Effector CD4-positive, alpha-beta T cell (primary cell): Measurements from ENCODE around the gene CSH1.
"Not testable (repeated sequence)": the region's sequence is repeated elsewhere in the genome, so short reads cannot be mapped to it uniquely, and the experiment has no call there.

Experiments used
- DNase-seq: peaks from one replicate; pipeline ENCODE4 v3.0.0-alpha.2; 2020

The CSH1 gene

DNA sequence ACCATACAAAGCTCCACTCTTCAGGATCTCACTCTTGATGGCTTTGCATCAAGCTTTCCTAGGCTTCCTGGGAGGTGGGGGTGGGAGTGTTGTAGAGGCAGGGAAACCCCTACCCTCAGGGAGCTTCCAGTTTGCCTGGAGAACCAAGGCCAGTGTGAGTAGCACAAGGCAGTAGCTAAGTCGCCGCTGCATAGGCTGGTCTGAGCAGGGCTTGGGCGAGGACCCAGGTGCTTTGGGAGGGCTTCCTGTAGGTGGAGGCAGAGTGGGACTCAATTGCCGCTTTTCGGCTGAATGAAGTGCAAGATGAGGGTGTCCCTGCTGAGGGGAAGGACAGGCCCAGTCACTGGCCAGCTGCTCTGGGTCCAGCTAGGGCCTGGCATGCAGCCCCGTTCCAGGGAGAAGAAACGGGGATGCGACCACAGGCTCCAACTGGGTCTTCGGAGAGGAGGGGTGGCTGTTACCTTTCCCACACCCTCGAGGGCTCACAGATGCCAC, 31.8 kb upstream of the CSH1 start:
- DNase-seq = no peak

GRCh38 chr17:63927464-63928171, 31.2 kb upstream of the CSH1 start:
- no peak for DNase-seq

GRCh38 chr17:63926164-63926563, 29.8 kb upstream of the CSH1 start:
- no peak for DNase-seq

- no peak for DNase-seq
Measured at GRCh38 chr17:63925615-63926014, 29.2 kb upstream of the CSH1 start.

DNA sequence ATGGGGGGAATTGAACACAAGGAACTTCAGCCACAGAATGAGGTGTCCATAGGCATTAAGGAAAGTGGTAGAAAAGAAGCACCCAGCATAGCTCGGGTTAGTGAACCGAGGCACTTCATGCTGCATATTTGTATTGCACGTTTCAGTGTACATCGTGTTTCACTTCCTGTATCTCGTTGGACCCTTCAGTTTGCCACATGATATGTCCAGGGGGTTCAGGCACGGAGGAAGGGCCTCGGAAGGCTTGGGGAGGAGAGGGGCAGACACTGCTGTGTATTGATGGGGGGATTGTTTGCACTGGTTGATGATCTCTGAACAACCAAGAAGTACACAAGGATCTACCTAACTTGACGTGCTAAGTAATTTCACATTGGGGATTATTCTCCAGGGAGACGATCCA, 26.0 kb upstream of the CSH1 start:
- DNase-seq = not testable (repeated sequence)

- DNase-seq = not testable (repeated sequence)
Measured at GRCh38 chr17:63920779-63921178, 24.4 kb upstream of the CSH1 start.

DNA sequence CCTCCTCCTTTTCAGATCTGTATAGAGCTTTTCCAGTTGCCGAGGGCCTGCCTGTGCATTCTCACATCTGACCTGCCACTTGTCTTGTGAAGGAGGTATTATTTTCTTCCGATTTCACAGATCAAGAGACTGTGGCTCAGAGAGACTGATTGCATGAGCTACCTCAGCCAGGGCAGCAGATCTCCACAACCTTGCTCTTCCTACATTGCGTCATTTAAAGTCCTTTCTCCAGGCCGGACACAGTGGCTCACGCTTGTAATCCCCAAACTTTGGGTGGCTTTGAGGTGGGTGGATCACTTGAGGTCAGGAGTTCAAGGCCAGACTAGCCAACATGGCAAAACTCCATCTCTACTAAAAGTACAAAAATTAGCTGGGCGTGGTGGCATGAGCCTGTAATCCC, 23.7 kb upstream of the CSH1 start:
- not testable (repeated sequence) for DNase-seq

GRCh38 chr17:63919311-63919723, 22.9 kb upstream of the CSH1 start:
- DNase-seq = peak; percentile 67

GRCh38 chr17:63918789-63919305, 22.5 kb upstream of the CSH1 start, which contains the start of gene GH1:
Gene GH1 (minus strand): TSS chr17:63918839. CDS start chr17:63918776, 63 bp downstream.
- DNase-seq = not testable (repeated sequence)

GRCh38 chr17:63918305-63918704, 21.9 kb upstream of the CSH1 start:
- DNase-seq = no peak

GRCh38 chr17:63917646-63918045, 21.3 kb upstream of the CSH1 start:
- no peak for DNase-seq

DNA sequence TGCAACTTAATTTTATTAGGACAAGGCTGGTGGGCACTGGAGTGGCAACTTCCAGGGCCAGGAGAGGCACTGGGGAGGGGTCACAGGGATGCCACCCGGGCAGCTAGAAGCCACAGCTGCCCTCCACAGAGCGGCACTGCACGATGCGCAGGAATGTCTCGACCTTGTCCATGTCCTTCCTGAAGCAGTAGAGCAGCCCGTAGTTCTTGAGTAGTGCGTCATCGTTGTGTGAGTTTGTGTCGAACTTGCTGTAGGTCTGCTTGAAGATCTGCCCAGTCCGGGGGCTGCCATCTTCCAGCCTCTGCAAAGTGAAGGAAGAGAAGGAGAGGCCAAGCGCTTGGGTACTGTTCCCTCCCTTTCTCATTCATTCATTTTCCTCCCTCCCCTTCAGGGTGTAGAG, 20.8 kb upstream of the CSH1 start:
- DNase-seq = not testable (repeated sequence)

GRCh38 chr17:63916566-63917185, 20.3 kb upstream of the CSH1 start:
- no peak for DNase-seq

GRCh38 chr17:63915753-63916152, 19.4 kb upstream of the CSH1 start:
- DNase-seq = not testable (repeated sequence)

GRCh38 chr17:63914471-63914870, 18.1 kb upstream of the CSH1 start:
- DNase-seq = no peak

DNA sequence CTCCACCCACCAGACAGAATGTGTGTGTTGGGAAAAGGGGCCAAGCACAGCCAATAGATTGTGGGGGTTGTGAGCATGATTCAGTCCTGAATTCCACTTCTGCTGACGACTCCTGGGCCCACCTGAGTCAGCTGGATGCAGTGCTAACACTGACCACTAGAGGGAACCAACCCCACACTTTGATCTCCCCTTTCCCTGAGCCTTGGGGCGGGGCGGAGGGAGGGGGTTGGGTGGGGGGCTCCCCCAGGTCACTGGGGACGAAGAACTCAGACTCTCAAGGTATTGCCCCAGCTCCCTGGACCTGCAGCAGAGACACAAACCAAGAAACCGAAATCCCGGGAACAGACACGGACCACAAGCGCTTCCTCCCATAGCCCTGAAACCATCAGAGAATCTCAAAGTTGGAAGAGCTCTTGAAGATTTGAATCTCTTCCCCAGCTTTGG, 15.3 kb upstream of the CSH1 start:
- DNase-seq = peak; percentile 47

DNA sequence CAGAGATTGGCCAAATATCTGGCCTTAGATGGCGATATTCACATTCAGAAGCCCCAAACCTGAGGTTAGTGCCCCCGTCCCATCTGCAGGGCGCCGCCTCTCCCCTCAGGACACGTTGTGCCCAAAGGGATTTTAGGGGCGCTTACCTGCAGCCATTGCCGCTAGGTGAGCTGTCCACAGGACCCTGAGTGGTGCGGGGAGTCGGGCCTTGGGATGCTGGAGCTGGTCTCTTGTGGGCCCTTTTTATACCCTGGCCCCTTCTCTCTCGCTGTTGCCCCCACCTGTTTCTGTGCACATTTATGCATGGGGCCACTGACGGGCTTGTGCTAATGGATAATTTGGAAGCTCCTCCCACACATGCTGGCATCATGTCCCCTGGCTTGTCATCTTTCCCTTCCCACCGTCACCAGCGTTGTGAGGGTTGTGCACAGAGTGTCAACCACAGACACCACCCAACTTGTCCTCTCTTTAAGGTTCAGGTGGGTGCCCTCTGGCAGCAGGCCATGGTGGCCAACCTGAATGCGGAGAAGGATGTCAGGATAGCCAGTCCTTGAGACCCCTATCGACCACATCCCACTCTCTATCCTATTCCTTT, 14.8 kb upstream of the CSH1 start, which contains the start of gene CSHL1:
Gene CSHL1, minus strand, starts transcription at position 218 of the 595 bp plus-strand sequence. Its CDS starts 62 bp downstream, at position 156.
- no peak for DNase-seq

DNA sequence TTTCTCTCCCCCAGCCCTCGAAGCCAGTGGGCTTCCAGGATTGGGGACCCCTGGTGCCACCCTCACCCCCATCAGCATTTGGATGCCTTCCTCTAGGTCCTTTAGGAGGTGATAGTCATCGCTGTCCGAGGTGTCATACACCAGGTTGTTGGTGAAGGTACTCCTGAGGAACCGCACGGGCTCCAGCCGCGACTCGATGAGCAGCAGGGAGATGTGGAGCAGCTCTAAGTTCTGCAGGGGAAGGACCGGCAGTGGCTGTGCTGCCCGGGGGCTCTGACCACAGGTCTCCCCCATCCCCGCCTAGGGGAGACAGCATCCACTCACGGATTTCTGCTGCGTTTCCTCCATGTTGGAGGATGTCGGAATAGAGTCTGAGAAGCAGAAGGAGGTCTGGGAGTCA, 13.7 kb upstream of the CSH1 start:
- DNase-seq = no peak

DNA sequence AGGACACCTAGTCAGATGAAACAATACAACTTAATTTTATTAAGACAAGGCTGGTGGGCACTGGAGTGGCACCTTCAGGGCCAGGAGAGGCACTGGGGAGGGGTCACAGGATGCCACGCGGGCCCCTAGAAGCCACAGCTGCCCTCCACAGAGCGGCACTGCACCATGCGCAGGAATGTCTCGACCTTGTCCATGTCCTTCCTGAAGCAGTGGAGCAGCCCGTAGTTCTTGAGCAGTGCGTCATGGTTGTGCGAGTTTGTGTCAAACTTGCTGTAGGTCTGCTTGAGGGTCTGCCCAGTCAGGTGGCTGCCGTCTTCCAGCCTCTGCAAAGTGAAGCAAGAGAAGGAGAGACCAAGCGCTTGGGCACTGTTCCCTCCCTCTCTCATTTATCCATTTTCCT, 13.2 kb upstream of the CSH1 start:
- DNase-seq = not testable (repeated sequence)

DNA sequence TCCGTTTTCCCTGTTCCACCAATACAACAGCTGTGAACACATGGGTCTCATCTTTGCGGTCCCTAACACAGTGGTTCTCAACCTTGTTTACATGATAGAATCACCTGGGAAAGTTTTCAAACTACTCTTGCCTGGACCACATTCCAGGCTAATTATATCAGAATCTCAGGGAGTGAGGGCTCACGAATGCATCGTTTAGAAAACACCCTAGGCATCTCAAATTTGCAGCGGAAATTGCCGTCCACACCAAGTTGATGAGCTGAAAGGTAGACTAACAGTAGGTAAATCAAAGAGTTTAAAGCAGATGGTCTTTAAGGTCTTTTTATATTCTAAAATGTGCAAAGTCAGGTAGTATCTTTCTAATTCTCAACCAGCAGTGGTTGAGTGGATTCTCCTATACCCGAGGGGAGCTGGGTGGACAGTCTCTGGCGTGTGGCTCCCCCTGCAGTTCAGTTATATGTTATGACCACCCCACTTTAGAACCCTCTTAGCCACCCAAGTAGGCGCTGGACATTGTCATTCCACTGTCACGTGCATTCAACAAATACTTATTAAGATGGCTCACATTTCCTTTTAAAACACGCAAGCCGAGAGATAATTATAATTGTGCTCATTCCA, 10.9 kb upstream of the CSH1 start:
- not testable (repeated sequence) for DNase-seq

DNA sequence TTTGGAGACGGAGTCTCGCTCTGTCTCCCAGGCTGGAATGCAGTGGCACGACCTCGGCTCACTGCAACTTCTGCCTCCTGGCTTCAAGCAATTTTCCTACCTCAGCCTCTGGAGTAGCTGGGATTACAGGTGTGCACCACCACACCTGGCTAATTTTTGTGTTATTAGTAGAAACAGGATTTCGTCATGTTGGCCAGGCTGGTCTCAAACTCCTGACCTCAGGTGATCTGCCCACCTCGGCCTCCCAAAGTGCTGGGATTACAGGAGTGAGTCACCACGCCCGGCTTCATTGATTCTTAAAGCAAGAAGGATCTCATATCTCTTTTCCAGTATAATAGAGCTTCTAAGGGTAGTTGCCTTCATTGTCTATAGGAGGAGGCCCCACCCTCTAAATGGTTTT, 8.4 kb upstream of the CSH1 start:
- DNase-seq = not testable (repeated sequence)

DNA sequence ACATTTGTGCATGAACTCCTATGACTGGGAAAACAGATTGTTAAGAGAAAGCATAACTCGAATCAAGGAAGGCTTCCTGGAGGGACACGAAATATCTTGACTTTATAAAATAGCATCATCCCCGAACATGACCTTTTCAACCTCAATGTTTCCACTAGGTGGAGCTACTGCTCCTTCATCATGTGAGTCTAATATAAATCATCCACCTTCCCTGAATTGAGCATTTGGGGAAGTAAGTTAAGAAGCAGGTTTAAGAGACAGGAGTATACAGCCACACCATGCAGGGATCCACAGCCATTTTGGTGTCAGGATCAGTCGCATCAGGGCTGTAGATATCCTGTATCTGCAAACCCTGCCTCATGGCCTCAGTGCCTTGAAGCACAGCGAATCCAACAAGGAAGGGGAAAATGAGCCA, 7.4 kb upstream of the CSH1 start:
- peak; percentile 26 for DNase-seq

- DNase-seq = not testable (repeated sequence)
Measured at GRCh38 chr17:63901971-63902370, 5.6 kb upstream of the CSH1 start.
